Neuron (in vitro differentiated cells): ENCODE results near the gene KRTAP9-1.
"Not testable (repeated sequence)": the region's sequence is repeated elsewhere in the genome, so short reads cannot be mapped to it uniquely, and the experiment has no call there.

ENCODE experiments used
- H2AFZ ChIP-seq: one replicate; pipeline ENCODE4 v1.6.1; 2013; ENCODE audit warnings: low read depth, mild to moderate bottlenecking, inconsistent platforms, low read length, moderate library complexity
- H3K27me3 ChIP-seq: one replicate; pipeline ENCODE4 v1.6.1; 2013; ENCODE audit warnings: low read length; ENCODE audit not compliant: insufficient read depth
- H3K36me3 ChIP-seq: one replicate; pipeline ENCODE4 v1.6.1; 2013; ENCODE audit warnings: low read length; ENCODE audit not compliant: insufficient read depth
- H3K4me1 ChIP-seq: one replicate; pipeline ENCODE4 v1.6.1; 2013; ENCODE audit warnings: low read length; ENCODE audit not compliant: insufficient read depth
- H3K4me3 ChIP-seq: 2 replicates; pipeline ENCODE4 v1.5.1; 2013; ENCODE audit warnings: mild to moderate bottlenecking, low read length, moderate library complexity
- H3K9me3 ChIP-seq: one replicate; pipeline ENCODE4 v1.6.1; 2013; ENCODE audit warnings: low read length

The KRTAP9-1 gene, protein sequence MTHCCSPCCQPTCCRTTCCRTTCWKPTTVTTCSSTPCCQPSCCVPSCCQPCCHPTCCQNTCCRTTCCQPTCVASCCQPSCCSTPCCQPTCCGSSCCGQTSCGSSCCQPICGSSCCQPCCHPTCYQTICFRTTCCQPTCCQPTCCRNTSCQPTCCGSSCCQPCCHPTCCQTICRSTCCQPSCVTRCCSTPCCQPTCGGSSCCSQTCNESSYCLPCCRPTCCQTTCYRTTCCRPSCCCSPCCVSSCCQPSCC

GRCh38 chr17:41189837-41190318 is at the start of gene KRTAP9-1:
TSS of gene KRTAP9-1 (plus strand) at chr17:41189887. CDS start at chr17:41189887, 0 bp downstream.
- H2AFZ ChIP-seq, H3K4me1 ChIP-seq, H3K27me3 ChIP-seq, H3K36me3 ChIP-seq, H3K4me3 ChIP-seq, H3K9me3 ChIP-seq: not testable (repeated sequence)

DNA sequence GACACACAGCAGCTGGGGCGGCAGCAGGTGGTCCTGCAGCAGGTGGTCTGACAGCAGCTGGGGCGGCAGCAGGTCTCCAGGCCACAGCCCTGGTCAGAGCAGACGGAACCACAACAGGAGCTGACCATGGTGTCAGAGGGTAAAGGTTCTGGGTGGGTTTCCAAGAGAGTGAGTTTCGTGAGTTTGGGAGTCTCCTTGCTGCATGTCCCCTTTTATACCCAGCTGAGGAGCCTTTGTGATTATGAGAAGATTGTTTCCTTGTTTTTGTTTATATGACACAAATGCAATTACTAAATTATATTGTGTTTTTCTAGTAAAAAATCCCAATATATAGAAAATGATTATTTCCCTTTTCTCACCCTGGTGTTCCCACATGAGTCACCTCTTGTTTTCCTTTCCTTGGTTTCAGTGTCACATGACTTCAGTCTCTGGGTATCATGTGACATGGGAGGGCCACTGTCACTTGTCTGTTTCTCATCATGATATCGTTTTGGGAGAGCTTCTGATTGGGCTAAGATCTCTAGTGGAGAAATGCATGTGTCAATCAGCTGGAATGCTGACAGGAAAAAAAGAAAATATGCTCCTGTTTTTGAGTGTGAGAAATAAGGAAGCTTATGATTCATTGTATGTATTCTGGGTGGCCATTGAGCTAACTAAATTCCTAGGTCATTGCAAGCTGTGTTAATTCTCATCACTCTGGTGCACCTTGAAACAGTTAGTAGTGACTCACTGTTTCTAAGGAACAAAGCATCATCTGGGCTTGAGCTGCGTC is 49.1 kb upstream of the KRTAP9-1 start, which contains the start of gene KRTAP4-6:
Gene KRTAP4-6 (minus strand): TSS at position 185 of the 772 bp plus-strand sequence. CDS start 57 bp downstream, at position 128.
- Histone ChIP-seq H2AFZ (no peak within 1 kb of the TSS), H3K4me3 (no peak within 1 kb of the TSS), H3K36me3 (no peaks in the 10 kb centered on the region), H3K27me3 (no peaks in the 10 kb centered on the region), H3K9me3 (no peaks in the 10 kb centered on the region), H3K4me1 (no peaks in the 10 kb centered on the region)

- H2AFZ ChIP-seq, result no peak overlapping the region
- no peaks in the 10 kb centered on the region for H3K9me3 ChIP-seq
Measured at GRCh38 chr17:41141361-41141760, 48.3 kb upstream of the KRTAP9-1 start.

DNA sequence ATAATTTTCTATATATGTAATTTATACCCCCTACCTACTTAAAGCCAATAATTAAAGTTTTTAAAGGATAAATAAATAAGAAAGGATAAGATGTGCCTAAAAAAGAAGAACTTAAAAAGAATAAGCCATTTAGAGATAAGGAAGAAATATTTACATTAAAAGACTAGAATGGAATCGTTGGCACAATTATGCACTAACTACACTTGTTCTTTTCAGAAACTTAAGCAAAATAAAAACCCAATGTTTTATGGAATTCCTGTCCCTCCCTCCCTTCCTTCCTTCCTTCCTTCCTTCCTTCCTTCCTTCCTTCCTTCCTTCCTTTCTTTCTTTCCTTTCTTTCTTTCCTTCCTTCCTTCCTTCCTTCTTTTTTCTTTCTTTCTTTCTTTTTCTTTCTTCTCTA is 44.8 kb upstream of the KRTAP9-1 start:
- H3K27me3 ChIP-seq, result no peaks in the 10 kb centered on the region
- no peaks in the 10 kb centered on the region for H3K4me1 ChIP-seq
- H3K36me3 ChIP-seq, result no peaks in the 10 kb centered on the region
- no peak overlapping the region for H2AFZ ChIP-seq
- H3K4me3 ChIP-seq, result no peak overlapping the region
- H3K9me3 ChIP-seq, result no peaks in the 10 kb centered on the region

More at GRCh38 chr17:41141361-41141760, 48.3 kb upstream of the KRTAP9-1 start:
- Histone ChIP-seq H3K27me3 (no peaks in the 10 kb centered on the region), H3K4me3 (no peak overlapping the region), H3K4me1 (no peaks in the 10 kb centered on the region), H3K36me3 (no peaks in the 10 kb centered on the region)

DNA sequence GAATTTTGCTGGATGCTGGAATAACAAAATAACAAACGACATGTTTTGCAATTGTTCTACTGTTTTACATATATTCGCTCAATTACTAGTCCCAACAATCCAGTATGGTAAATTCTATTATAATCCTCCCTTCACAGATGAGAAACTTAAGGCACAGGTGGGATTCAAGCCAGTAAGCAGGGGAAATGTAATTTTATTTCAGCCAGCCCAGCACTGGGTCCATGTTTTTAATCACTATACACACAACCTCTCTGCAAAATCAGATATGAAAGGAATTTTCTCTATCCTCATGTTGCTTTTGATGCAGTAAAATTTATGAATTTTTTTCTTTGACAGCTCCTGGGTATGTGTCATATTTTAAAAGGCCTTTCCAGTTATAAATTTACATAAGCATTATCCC is 44.4 kb upstream of the KRTAP9-1 start:
- no peaks in the 10 kb centered on the region for H3K9me3 ChIP-seq

GRCh38 chr17:41147531-41148204 is 42.0 kb upstream of the KRTAP9-1 start:
- Histone ChIP-seq H3K36me3 (no peaks in the 10 kb centered on the region), H3K4me1 (no peaks in the 10 kb centered on the region), H3K9me3 (no peaks in the 10 kb centered on the region), H3K27me3 (no peaks in the 10 kb centered on the region), H2AFZ (no peak overlapping the region), H3K4me3 (no peak overlapping the region)

More for the DNA sequence above, 44.4 kb upstream of the KRTAP9-1 start:
- Histone ChIP-seq H3K27me3 (no peaks in the 10 kb centered on the region), H2AFZ (no peak overlapping the region), H3K4me1 (no peaks in the 10 kb centered on the region), H3K36me3 (no peaks in the 10 kb centered on the region), H3K4me3 (no peak overlapping the region)

- not testable (repeated sequence) for H2AFZ ChIP-seq, H3K36me3 ChIP-seq, H3K4me1 ChIP-seq, H3K4me3 ChIP-seq, H3K27me3 ChIP-seq, H3K9me3 ChIP-seq
Measured at GRCh38 chr17:41148971-41149651, 40.6 kb upstream of the KRTAP9-1 start.

GRCh38 chr17:41149652-41149985 is 40.1 kb upstream of the KRTAP9-1 start, which contains the start of gene KRTAP4-5:
TSS of gene KRTAP4-5 (minus strand) at chr17:41149825. CDS start at chr17:41149767, 58 bp downstream.
- Histone ChIP-seq H3K36me3 (no peaks in the 10 kb centered on the region), H3K4me1 (no peaks in the 10 kb centered on the region), H3K4me3 (no peak within 1 kb of the TSS), H3K9me3 (no peaks in the 10 kb centered on the region), H3K27me3 (no peaks in the 10 kb centered on the region), H2AFZ (no peak within 1 kb of the TSS)

DNA sequence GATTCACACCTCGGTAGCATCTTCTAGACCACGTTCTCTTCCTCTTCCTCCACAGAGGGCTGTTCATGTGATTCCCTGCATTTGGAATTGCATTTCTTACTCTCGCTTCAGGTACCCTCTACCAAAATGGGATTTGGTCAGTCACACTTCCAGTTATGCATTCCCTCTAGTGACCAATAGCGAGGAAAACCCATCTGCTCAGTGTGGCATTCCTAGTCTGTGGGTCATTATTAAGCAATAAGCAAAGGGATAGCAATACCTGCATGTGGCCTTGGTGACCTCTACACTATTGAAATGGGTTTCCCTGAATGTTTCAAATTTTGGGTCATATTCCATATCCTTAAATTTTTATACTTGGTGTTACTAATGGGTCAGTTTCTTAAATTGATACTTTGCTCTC is 39.7 kb upstream of the KRTAP9-1 start:
- Histone ChIP-seq H3K27me3 (no peaks in the 10 kb centered on the region), H3K4me3 (no peak overlapping the region), H3K9me3 (no peaks in the 10 kb centered on the region), H2AFZ (no peak overlapping the region), H3K36me3 (no peaks in the 10 kb centered on the region), H3K4me1 (no peaks in the 10 kb centered on the region)

- Histone ChIP-seq H3K36me3 (no peaks in the 10 kb centered on the region), H2AFZ (no peak overlapping the region), H3K4me3 (no peak overlapping the region), H3K4me1 (no peaks in the 10 kb centered on the region), H3K9me3 (no peaks in the 10 kb centered on the region), H3K27me3 (no peaks in the 10 kb centered on the region)
Measured at GRCh38 chr17:41151525-41151924, 38.2 kb upstream of the KRTAP9-1 start.

DNA sequence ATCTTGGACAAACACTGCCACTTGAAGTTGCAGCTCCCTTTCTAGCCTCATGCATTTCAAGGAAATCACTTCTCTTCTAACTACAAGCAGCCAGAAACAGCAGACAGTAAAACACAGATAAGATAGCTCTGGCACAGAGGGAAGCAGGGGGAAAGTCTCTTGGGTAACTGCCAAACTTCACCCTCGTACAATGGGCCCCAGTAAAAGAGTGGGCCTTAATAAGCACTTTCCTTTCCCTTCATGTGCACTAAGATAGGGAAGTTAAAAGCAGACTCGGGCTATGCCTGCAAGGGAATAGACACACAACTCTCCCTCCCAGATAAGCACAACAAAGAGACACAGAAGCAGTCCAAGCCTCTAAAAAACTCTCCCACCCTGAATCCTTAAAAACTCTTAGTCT is 35.8 kb upstream of the KRTAP9-1 start:
- Histone ChIP-seq H3K27me3 (no peaks in the 10 kb centered on the region), H3K36me3 (no peaks in the 10 kb centered on the region), H3K4me1 (no peaks in the 10 kb centered on the region), H3K9me3 (no peaks in the 10 kb centered on the region), H3K4me3 (no peak overlapping the region), H2AFZ (no peak overlapping the region)

- not testable (repeated sequence) for H3K4me3 ChIP-seq, H3K27me3 ChIP-seq, H3K36me3 ChIP-seq, H2AFZ ChIP-seq, H3K4me1 ChIP-seq, H3K9me3 ChIP-seq
Measured at GRCh38 chr17:41160190-41160589, 29.5 kb upstream of the KRTAP9-1 start.

DNA sequence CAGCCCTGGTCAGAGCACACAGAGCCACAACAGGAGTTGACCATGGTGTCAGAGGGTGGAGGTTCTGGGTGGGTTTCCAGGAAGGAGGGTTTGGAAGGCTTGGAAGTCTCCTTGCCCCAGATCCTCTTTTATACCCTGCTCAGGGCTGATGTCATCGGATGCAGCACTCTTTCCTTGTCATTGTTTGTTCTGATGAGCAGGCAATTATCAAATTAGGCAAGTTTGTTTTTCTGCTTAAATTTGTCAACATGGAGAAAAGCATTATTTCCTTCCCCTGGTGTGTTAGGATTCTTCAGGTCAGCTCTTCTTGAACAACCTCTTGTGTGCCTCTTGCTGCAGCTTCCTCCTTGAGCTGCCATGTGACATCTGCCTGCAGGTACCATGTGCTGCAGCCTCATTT is 29.0 kb upstream of the KRTAP9-1 start, which contains the start of gene KRTAP4-4:
Gene KRTAP4-4 (minus strand): TSS at position 101 of the 400 bp plus-strand sequence. CDS start 57 bp downstream, at position 44.
- Histone ChIP-seq H3K4me1 (no peaks in the 10 kb centered on the region), H3K4me3 (no peak within 1 kb of the TSS), H3K36me3 (no peaks in the 10 kb centered on the region), H2AFZ (no peak within 1 kb of the TSS), H3K27me3 (no peaks in the 10 kb centered on the region), H3K9me3 (no peaks in the 10 kb centered on the region)
